ENCODE results near the gene TDRD5. TPM values are rescaled to one million over a fixed set of nuclear protein-coding genes. Genes with fewer than 3 reads are reported as not detected.
"Not testable (repeated sequence)": the region's sequence is repeated elsewhere in the genome, so short reads cannot be mapped to it uniquely, and the experiment has no call there.

Gene TDRD5
- total RNA-seq, 1 donor from 2014 or later, result not detected

GRCh38 chr1:179663810-179664209 lies 72.2 kb downstream of the TDRD5 start:
- TF ChIP-seq CTCF (IDR thresholded peaks at IDR 0.05), result no peak
- Mint-ChIP-seq H3K27ac (ENCODE audit: unreplicated experiment) (no peak overlapping the region), H3K9me3 (ENCODE audit: low read depth) (peaks cover 10% of the 10 kb centered on the region), H3K4me3 (ENCODE audit: unreplicated experiment) (no peak overlapping the region), H3K36me3 (ENCODE audit: low read depth) (no peaks in the 10 kb centered on the region), H3K4me1 (ENCODE audit: low read depth) (no peaks in the 10 kb centered on the region), H3K27me3 (ENCODE audit: low read depth) (peaks cover 10% of the 10 kb centered on the region)
- no peak for DNase-seq (ENCODE audit: low spot score)

- peaks cover 10% of the 10 kb centered on the region for H3K9me3 Mint-ChIP-seq (ENCODE audit: low read depth)
- no peaks in the 10 kb centered on the region for H3K4me1 Mint-ChIP-seq (ENCODE audit: low read depth)
- H3K4me3 Mint-ChIP-seq (ENCODE audit: unreplicated experiment), result no peak overlapping the region
- no peak for TF ChIP-seq CTCF (IDR thresholded peaks at IDR 0.05)
- peak; percentile 52 for DNase-seq (ENCODE audit: low spot score)
- H3K36me3 Mint-ChIP-seq (ENCODE audit: low read depth), result no peaks in the 10 kb centered on the region
- H3K27ac Mint-ChIP-seq (ENCODE audit: unreplicated experiment), result no peak overlapping the region
- H3K27me3 Mint-ChIP-seq (ENCODE audit: low read depth), result peaks cover 16% of the 10 kb centered on the region
Measured at GRCh38 chr1:179677882-179678281, 86.2 kb downstream of the TDRD5 start.

- peaks cover 31% of the 10 kb centered on the region for H3K27me3 Mint-ChIP-seq (ENCODE audit: low read depth)
- not testable (repeated sequence) for H3K27ac Mint-ChIP-seq (ENCODE audit: unreplicated experiment); H3K4me1 Mint-ChIP-seq (ENCODE audit: low read depth); DNase-seq (ENCODE audit: low spot score); H3K4me3 Mint-ChIP-seq (ENCODE audit: unreplicated experiment); H3K36me3 Mint-ChIP-seq (ENCODE audit: low read depth); H3K9me3 Mint-ChIP-seq (ENCODE audit: low read depth)
Measured at GRCh38 chr1:179694530-179694929, 102.9 kb downstream of the TDRD5 start.

- H3K27ac Mint-ChIP-seq (ENCODE audit: unreplicated experiment), result no peak overlapping the region
- no peak for TF ChIP-seq CTCF (IDR thresholded peaks at IDR 0.05)
- H3K4me3 Mint-ChIP-seq (ENCODE audit: unreplicated experiment), result no peak overlapping the region
Measured at GRCh38 chr1:179702946-179703539, 111.4 kb downstream of the TDRD5 start.

GRCh38 chr1:179706339-179706941 lies 114.8 kb downstream of the TDRD5 start:
- Mint-ChIP-seq H3K4me1 (ENCODE audit: low read depth) (no peaks in the 10 kb centered on the region), H3K27ac (ENCODE audit: unreplicated experiment) (no peak overlapping the region), H3K27me3 (ENCODE audit: low read depth) (peaks cover 35% of the 10 kb centered on the region), H3K9me3 (ENCODE audit: low read depth) (no peaks in the 10 kb centered on the region), H3K4me3 (ENCODE audit: unreplicated experiment) (no peak overlapping the region), H3K36me3 (ENCODE audit: low read depth) (no peaks in the 10 kb centered on the region)
- TF ChIP-seq CTCF (IDR thresholded peaks at IDR 0.05), result peak; percentile 95
- DNase-seq (ENCODE audit: low spot score), result no peak

More at GRCh38 chr1:179702946-179703539, 111.4 kb downstream of the TDRD5 start:
- no peaks in the 10 kb centered on the region for H3K36me3 Mint-ChIP-seq (ENCODE audit: low read depth)
- H3K4me1 Mint-ChIP-seq (ENCODE audit: low read depth), result no peaks in the 10 kb centered on the region
- peaks cover 32% of the 10 kb centered on the region for H3K27me3 Mint-ChIP-seq (ENCODE audit: low read depth)
- H3K9me3 Mint-ChIP-seq (ENCODE audit: low read depth), result no peaks in the 10 kb centered on the region
- DNase-seq (ENCODE audit: low spot score), result no peak

GRCh38 chr1:179707406-179707805 lies 115.8 kb downstream of the TDRD5 start:
- no peak for DNase-seq (ENCODE audit: low spot score)
- H3K27ac Mint-ChIP-seq (ENCODE audit: unreplicated experiment), result no peak overlapping the region
- H3K9me3 Mint-ChIP-seq (ENCODE audit: low read depth), result no peaks in the 10 kb centered on the region
- peaks cover 36% of the 10 kb centered on the region for H3K27me3 Mint-ChIP-seq (ENCODE audit: low read depth)
- no peak for TF ChIP-seq CTCF (IDR thresholded peaks at IDR 0.05)
- H3K4me1 Mint-ChIP-seq (ENCODE audit: low read depth), result no peaks in the 10 kb centered on the region
- H3K4me3 Mint-ChIP-seq (ENCODE audit: unreplicated experiment), result no peak overlapping the region
- H3K36me3 Mint-ChIP-seq (ENCODE audit: low read depth), result no peaks in the 10 kb centered on the region

Data from chondrocyte (in vitro differentiated cells).